Stimulated activated CD4-positive, alpha-beta T cell treated with anti-CD3 and anti-CD28 coated beads, Interleukin-12 subunit alpha, Interleukin-12 subunit beta, amount 100 ng/mL, for 4 hours (primary cell): ENCODE data around the gene APOD.
"Not testable (repeated sequence)": the region's sequence is repeated elsewhere in the genome, so short reads cannot be mapped to it uniquely, and the experiment has no call there.

Source experiments
- DNase-seq: peaks from one replicate; pipeline ENCODE4 v3.0.0-alpha.2; 2020

APOD gene

GRCh38 chr3:195617784-195618659 is 34.3 kb upstream of the APOD start:
- not testable (repeated sequence) for DNase-seq

- not testable (repeated sequence) for DNase-seq
Observed at GRCh38 chr3:195617134-195617533, 33.4 kb upstream of the APOD start.

- DNase-seq, result no peak
Observed at GRCh38 chr3:195616681-195617080, 32.9 kb upstream of the APOD start.

- DNase-seq, result not testable (repeated sequence)
Observed at GRCh38 chr3:195615952-195616537, 32.3 kb upstream of the APOD start.

- not testable (repeated sequence) for DNase-seq
Observed at GRCh38 chr3:195614672-195615504, 31.1 kb upstream of the APOD start.

GRCh38 chr3:195613468-195614069 is 29.8 kb upstream of the APOD start:
- DNase-seq, result no peak

GRCh38 chr3:195612075-195612800 is 28.5 kb upstream of the APOD start:
- DNase-seq, result no peak

GRCh38 chr3:195609229-195609628 is 25.5 kb upstream of the APOD start:
- no peak for DNase-seq

GRCh38 chr3:195601785-195602184 is 18.0 kb upstream of the APOD start:
- not testable (repeated sequence) for DNase-seq

- no peak for DNase-seq
Observed at GRCh38 chr3:195601382-195601781, 17.6 kb upstream of the APOD start.

- not testable (repeated sequence) for DNase-seq
Observed at GRCh38 chr3:195599926-195600325, 16.2 kb upstream of the APOD start.

- DNase-seq, result not testable (repeated sequence)
Observed at GRCh38 chr3:195599516-195599915, 15.8 kb upstream of the APOD start.

GRCh38 chr3:195597848-195598247 is 14.1 kb upstream of the APOD start:
- no peak for DNase-seq

- DNase-seq, result no peak
Observed at GRCh38 chr3:195597229-195597628, 13.5 kb upstream of the APOD start.

GRCh38 chr3:195596765-195597171 is 13.0 kb upstream of the APOD start:
- no peak for DNase-seq

- DNase-seq, result no peak
Observed at GRCh38 chr3:195595785-195596531, 12.2 kb upstream of the APOD start.

- DNase-seq, result no peak
Observed at GRCh38 chr3:195591852-195592251, 8.1 kb upstream of the APOD start.

GRCh38 chr3:195591220-195591619 is 7.5 kb upstream of the APOD start:
- DNase-seq, result no peak

- DNase-seq, result not testable (repeated sequence)
Observed at GRCh38 chr3:195590381-195590780, 6.6 kb upstream of the APOD start.

GRCh38 chr3:195589796-195590195 is 6.1 kb upstream of the APOD start:
- DNase-seq, result not testable (repeated sequence)

GRCh38 chr3:195587824-195588223 is 4.1 kb upstream of the APOD start:
- DNase-seq, result no peak

GRCh38 chr3:195587406-195587805 is 3.7 kb upstream of the APOD start:
- no peak for DNase-seq
